AG10803 (cell line): Measurements from ENCODE around the gene LPP.

Source experiments
- DNase-seq: peaks from one replicate; pipeline ENCODE4 v3.0.0; 2010; ENCODE audit warnings: low read depth
- H3K4me3 ChIP-seq: 2 replicates; pipeline ENCODE4 v1.5.1; 2011; ENCODE audit warnings: mild to moderate bottlenecking, low read length, control low read depth
- CTCF ChIP-seq: conservative IDR thresholded peaks from 2 replicates; pipeline ENCODE4 v1.5.1; 2011; ENCODE audit warnings: mild to moderate bottlenecking, low read length, control low read depth, inconsistent platforms

LPP gene

DNA sequence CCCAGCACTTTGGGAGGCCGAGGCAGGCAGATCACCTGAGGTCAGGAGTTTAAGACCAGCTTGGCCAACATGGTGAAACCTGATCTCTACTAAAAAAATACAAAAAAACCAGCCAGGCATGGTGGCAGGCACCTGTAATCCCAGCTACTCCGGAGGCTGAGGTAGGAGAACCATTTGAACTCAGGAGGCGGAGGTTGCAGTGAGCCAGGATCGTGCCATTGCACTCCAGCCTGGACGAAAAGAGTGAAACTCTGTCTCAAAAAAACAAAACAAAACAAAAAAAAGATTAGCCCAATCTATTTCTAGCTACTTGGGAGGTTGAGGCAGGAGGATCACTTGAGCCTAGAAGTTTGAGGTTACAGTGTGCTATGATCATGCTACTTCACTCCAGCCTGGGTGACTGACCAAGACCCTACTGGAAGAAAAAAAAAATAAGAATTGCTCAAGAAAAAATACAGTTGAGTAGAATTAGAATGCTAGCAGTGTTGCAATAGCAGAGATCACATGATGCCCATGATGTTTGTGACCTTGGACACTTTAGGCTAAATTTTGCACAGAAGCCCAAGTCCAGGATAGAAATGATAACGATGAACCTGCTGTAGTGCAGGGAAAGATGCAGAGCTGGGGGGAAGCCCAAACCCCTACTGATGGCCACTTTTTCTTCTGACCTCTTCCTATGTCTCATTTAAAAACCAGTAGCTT is 162.2 kb downstream of the LPP start:
- DNase-seq: peak; percentile 57
- no peak overlapping the region for H3K4me3 ChIP-seq
- TF ChIP-seq CTCF: no peak

- H3K4me3 ChIP-seq: no peak overlapping the region
- TF ChIP-seq CTCF: no peak
- DNase-seq: peak; percentile 65
Measured at GRCh38 chr3:188316723-188317070, 162.7 kb downstream of the LPP start.

GRCh38 chr3:188319569-188319968 is 165.6 kb downstream of the LPP start:
- H3K4me3 ChIP-seq: no peak overlapping the region
- TF ChIP-seq CTCF: no peak
- no peak for DNase-seq

DNA sequence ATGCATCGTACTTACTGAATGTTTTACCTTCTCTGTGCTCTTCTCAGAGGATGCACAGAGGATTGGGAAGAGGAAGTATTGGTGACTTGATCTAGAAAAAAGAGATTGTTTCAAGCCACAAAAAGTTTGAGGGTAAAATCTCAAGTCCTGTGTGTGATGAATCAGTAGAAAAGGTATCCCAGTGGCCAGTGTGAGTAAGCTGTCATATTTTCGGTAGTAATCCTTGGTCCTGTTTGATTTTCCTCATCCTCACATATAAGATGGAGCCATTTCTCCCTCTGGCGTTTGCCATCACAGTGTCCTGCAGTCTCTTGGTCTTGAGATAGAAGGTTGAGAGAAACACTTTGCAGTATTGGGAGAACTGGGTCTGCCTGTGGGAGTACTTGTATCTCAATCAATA is 166.8 kb downstream of the LPP start:
- peak; percentile 42 for TF ChIP-seq CTCF
- peak; percentile 81 for DNase-seq
- H3K4me3 ChIP-seq: no peak overlapping the region

- no peak for TF ChIP-seq CTCF
- no peak for DNase-seq
- H3K4me3 ChIP-seq: no peak overlapping the region
Measured at GRCh38 chr3:188321258-188321657, 167.3 kb downstream of the LPP start.

DNA sequence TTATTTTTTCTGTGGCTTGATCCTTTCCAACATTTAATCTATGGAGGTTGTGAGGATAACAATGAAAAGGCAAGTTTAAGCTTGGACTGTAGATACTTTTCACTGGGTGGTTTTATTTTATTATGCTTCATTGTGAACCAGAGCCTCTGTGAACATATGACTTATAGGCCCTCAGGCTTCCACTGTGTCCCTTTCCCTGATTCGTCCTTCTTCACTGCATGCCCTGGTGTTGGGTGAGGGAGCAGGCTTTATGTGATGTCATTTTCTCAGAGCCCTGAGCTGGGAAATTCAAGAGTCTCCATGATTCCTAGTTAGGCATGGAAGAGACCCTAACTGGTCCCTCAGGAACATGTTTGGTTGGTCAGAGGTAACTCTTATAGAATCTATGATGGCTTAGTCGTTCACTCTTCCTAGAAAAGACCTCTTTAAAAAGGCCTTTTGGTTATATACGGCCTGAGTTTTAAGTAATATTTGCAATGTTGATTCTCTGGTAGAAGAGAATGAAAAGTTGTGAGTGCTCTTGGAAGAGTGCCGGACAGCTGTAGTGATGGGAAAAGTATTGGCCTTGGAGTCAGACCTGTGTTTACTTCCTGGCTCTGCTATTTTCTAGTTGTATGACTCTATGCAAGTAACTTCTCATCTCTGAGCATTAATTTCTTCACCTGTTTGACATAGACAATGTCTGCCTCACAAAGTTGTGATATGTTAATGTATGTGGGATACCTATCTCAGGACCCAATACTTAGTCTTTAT is 168.4 kb downstream of the LPP start:
- TF ChIP-seq CTCF: no peak
- no peak overlapping the region for H3K4me3 ChIP-seq
- no peak for DNase-seq
